Superior temporal gyrus (tissue), 1 donor: Measurements from ENCODE around the gene PREPL.
"Not testable (repeated sequence)": the region's sequence is repeated elsewhere in the genome, so short reads cannot be mapped to it uniquely, and the experiment has no call there.

Experiments
- DNase-seq: peaks from one replicate; pipeline ENCODE4 v3.0.0-alpha.2; 2016; ENCODE audit errors: extremely low spot score

Gene PREPL

GRCh38 chr2:44348400-44348799 is 12.9 kb downstream of the PREPL start:
- no peak for DNase-seq

DNA sequence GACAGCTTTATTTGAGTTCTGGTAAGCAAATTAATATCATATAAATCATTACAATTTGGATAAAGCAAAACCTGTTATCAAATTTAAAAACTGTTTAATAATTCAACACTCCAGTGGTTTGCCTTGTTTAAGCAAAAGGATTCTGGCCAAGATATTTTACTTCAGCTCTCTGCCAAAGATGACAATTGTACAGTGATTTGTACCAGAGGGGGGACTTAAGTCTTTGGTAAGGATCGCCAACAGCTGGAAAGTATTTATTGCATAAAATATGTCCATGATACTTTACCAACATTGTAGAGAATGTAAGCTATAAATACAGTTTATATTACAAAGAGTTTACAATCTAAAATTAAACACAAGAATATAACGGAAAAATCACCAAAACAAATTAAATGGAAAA is 13.8 kb downstream of the PREPL start:
- no peak for DNase-seq

DNA sequence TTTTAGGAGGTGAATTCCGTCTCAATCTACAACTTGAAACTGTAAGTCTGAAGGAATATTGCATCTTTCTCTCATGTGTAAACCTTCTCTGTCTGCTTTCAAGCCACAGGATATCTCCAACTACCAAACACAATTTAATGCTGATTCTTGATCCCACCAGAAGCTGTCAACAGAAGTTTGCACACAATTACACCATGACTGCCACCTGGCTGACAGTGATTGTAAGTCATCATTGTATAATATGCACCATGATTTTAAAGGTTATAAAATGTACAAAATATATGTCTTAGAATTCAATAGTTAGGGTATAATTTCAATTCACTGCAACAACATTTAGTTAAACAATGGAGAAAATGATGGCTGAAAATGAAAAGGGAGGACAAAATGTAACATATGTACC is 18.4 kb downstream of the PREPL start:
- DNase-seq, result peak; percentile 55

- DNase-seq, result no peak
Observed at GRCh38 chr2:44335806-44336538, 25.3 kb downstream of the PREPL start.

GRCh38 chr2:44333994-44334393 is 27.3 kb downstream of the PREPL start:
- no peak for DNase-seq

- no peak for DNase-seq
Observed at GRCh38 chr2:44330801-44331200, 30.5 kb downstream of the PREPL start.

GRCh38 chr2:44329343-44329742 is 32.0 kb downstream of the PREPL start:
- no peak for DNase-seq

DNA sequence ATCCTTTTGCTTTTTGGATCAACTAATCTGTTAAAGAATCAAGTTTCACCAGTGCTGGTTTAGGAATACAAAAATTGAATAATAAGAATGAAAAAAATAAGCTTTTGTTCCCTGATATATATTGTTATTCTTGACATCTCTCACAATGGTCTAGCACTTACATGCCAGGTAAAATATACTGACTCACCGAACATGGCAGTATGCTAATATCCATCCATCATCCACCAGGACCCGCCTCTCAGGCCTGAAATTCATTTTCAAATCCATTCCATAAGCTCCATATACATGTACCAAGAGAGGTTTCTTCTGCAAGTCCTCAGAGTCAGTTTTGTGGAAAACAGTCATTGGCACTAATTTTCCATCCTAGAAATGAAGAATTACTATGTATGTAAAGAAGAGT is 32.5 kb downstream of the PREPL start:
- no peak for DNase-seq

DNA sequence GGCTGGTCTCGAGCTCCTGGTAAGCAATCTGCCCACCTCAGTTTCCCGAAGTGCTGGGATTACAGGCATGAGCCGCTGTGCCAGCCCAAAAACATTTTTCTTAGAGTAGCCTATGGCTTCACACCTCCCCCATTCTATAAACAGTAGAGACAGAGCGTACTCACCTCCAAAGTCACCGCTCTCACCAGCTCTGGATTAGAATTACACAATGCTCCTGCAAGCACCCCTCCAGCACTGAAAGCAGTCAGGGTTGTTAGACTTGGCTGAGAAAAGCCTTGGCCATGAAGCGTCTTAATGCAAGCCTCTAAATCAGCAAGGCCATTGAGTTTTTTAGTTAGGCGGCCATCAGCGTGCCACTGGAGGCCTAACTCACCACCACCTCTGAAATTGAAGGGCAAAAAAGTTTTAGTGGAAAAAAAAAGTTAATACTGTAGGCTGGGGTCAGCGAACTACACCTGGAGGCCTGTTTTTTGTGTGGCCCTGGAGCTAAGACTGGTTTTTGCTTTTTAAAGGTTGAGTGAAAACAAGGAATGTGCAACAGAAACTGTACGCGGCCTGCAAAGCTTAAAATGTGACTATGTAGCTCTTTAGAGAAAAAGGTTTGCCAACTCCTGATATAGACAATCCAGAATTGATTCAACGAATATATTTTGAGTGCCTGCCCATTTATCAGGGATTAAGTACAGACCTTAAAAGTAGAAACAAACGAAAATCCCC is 34.6 kb downstream of the PREPL start:
- no peak for DNase-seq

- DNase-seq, result no peak
Observed at GRCh38 chr2:44325897-44326296, 35.4 kb downstream of the PREPL start.

DNA sequence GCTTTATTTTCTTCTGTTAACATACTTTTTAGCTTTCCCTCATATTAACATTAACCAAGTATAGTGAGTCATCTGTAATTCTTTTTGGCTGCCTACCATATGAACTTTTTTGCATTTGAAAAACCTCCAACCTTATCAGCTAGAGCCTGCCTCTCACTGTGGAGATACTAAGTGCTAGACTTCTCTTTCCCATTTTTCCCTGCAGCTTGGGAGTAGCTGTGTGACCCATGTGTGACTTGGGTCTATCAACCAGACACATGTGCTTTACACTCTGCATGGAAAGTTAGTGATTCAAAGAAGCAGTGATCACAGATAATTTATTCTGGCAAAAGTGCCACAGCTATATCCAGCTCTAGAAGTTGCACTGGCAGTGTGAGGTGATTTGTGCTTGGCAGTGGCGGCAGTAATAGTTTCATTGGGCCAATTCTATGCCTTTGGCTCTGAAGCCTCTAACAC is 36.3 kb downstream of the PREPL start:
- DNase-seq, result no peak

GRCh38 chr2:44321360-44321759 is 39.9 kb downstream of the PREPL start:
- no peak for DNase-seq

DNA sequence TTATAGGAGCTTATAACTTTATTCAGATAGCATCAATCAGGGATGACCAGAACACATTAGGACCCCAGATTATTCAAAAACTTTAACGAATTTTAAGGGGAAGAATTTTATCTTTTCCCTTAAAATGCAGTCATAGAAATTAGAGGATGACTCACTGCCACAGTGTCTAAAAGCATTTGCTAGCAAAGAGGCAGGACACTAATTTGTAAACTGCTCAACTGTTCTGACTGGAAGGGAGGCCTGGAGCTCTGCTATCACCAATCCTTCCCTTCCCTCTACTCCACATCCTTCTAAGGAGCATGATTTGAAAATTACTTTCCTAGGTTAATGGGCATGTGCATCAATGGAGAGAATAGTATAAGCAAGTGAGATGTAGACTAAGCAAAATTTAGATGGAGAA is 40.5 kb downstream of the PREPL start:
- DNase-seq, result no peak

GRCh38 chr2:44315945-44316344 is 45.3 kb downstream of the PREPL start:
- no peak for DNase-seq

GRCh38 chr2:44314362-44314761 is 46.9 kb downstream of the PREPL start:
- DNase-seq, result no peak

DNA sequence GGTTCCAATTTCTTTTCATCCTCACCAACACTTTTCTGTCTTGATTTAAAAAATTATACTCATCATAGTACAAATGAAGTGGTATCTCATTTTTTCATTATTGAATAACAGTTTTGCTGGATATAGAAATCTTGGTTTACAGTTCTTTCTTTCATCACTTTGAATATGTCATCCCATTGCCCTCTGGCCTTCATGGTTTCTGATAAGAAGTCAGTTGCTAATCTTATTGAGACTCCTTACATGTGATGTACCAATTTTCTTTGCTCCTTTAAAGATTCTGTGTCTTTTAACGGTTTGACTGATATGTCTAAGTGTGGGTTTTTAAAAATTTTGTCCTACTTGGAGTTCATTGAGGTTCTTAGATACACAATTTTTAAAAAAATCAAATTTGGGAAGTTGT is 51.0 kb downstream of the PREPL start:
- no peak for DNase-seq

GRCh38 chr2:44305882-44306281 is 55.4 kb downstream of the PREPL start:
- no peak for DNase-seq

- DNase-seq, result no peak
Observed at GRCh38 chr2:44304258-44304657, 57.0 kb downstream of the PREPL start.

DNA sequence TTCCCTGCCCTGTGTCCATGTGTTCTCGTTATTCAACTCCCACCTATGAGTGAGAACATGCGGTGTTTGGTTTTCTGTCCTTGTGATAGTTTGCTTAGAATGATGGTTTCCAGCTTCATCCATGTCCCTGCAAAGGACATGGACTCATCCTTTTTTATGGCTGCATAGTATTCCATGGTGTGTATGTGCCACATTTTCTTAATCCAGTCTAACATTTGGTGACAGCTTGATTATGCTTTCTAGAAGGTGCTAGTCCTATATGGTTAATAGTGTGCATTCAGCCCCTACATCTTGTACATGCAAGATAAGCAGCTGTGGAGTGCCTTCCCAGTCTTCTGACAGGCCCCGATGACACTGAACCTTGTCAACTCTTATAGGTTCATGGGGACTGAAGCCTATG is 57.5 kb downstream of the PREPL start:
- not testable (repeated sequence) for DNase-seq

DNA sequence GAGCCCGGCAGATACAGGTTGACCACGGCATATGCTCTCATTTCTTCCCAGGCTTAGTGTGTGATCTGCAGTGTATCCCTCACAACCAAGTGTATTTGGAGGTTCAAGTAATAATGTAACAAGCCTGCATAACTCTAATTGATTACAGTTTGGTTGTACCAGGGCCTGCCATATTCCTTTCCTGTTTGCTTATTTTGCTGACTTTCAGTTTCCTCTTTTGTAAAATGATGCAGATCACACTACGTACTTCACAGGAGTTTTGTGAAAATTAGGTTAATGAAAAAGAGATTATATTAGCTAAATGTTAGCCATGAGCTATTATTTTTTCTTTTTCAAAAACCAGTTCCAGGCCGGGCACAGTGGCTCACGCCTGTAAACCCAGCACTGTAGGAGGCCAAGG is 60.2 kb downstream of the PREPL start:
- DNase-seq, result no peak

DNA sequence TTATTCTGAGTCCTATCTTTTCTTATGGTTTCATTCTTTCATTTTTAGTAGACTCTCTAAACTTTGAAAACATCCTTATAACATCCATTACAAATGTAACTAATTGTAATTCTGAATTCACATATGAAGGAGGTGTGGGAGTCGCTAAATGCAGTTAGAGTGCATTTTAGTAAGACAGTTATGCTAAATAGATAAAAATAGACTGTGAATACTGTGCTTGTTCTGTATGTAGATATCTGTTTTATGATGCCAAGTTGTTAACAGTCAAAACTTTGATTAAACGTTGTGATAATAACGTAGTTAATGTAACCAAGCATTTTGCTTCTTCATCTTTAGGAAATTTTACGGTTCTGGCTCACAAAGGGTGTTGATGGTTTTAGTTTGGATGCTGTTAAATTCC is 61.7 kb downstream of the PREPL start:
- DNase-seq, result no peak

DNA sequence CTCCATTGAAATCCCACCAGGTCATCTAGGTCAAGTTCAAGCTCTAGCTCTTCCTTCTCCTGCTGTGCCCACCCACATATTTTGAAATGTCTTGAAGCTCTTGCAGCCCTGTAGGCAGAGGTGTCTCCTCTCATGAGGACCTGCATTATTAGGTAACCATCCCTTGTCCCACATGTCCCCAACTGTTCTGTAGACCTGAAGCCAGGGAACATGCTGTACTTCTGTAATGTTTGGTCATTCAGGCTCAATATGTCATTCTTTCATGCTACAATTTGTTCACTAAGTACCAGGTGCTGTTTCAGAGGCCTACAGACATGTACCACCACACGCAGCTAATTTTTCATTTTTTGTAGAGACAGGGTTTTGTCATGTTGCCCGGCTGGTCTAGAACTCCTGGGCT is 63.9 kb downstream of the PREPL start:
- DNase-seq, result no peak

DNA sequence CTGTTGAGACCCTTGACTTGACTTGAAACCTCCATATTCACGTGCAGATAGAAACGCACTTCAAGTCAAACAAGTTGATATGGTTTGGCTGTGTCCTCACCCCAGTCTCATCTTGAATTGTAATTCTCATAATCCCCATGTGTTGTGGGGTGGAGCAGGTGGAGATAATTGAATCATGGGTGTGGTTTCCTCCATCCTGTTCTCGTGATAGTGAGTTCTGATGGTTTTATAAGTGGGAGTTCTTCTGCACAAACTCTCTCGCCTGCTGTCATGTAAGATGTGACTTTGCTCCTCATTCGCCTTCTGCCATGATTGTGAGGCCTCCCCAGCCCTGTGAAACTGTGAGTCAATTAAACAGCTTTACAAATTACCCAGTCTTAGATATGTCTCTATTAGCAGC is 64.6 kb downstream of the PREPL start:
- DNase-seq, result no peak
